Suprapubic skin (tissue), 4 donors: ENCODE data around the gene TSPOAP1. TPM values are rescaled to one million over a fixed set of nuclear protein-coding genes. Genes with fewer than 3 reads are reported as not detected.

Experiments
- DNase-seq, 2 donors: peaks; one replicate each; pipeline ENCODE4 v3.0.0-alpha.2; 2019; ENCODE audit warnings: low spot score in 2 of 2
- H3K27ac ChIP-seq: fragments of 200-600 bp; sonication (generic); one replicate; pipeline ENCODE4 v1.5.1; 2019
- H3K27me3 ChIP-seq: fragments of 200-600 bp; sonication (generic); one replicate; pipeline ENCODE4 v1.5.1; 2019
- H3K36me3 ChIP-seq: fragments of 200-600 bp; sonication (generic); one replicate; pipeline ENCODE4 v1.5.1; 2019
- H3K4me1 ChIP-seq: fragments of 200-600 bp; sonication (generic); one replicate; pipeline ENCODE4 v1.5.1; 2019
- H3K4me3 ChIP-seq: fragments of 200-600 bp; sonication (generic); one replicate; pipeline ENCODE4 v1.5.1; 2019; ENCODE audit warnings: mild to moderate bottlenecking
- H3K9me3 ChIP-seq: fragments of 200-600 bp; sonication (generic); one replicate; pipeline ENCODE4 v1.5.1; 2019
- EP300 ChIP-seq: sonication (generic); formaldehyde crosslinking; IDR thresholded peaks from one replicate; pipeline ENCODE4 v1.6.1; 2017; ENCODE audit warnings: antibody characterized with exemption
- POLR2A ChIP-seq, 2 donors: fragments of 450-650 bp; IDR thresholded peaks; one replicate each; pipeline ENCODE4 v1.6.1; 2017; ENCODE audit warnings: antibody characterized with exemption in 2 of 2, mild to moderate bottlenecking in 2 of 2, moderate library complexity in 2 of 2
- POLR2AphosphoS5 ChIP-seq, 3 donors: sonication (generic); formaldehyde crosslinking; IDR thresholded peaks; one replicate each; pipeline ENCODE4 v1.6.1; 2017; ENCODE audit warnings: antibody characterized with exemption in 3 of 3
- WGBS: methylation state at CpG from one replicate; pipeline ENCODE4 v1.1.5; 2018; 5-methylcytosine and 5-hydroxymethylcytosine counted together
- total RNA-seq, 4 donors: library from RNA; depleted of rRNA; stranded (reverse); fragments of >200 nt; gene quantifications; one replicate each; pipeline ENCODE4 v1.1.0, GENCODE V29; 2016
- TF ChIP-seq, protein P1 (sequence below), 2 donors: fragments of 200-600 bp in 1 of 2; fragments of 450-650 bp in 1 of 2; sonication (generic) in 1 of 2; IDR thresholded peaks; one replicate each; pipeline ENCODE4 v1.5.1; 2016 to 2019; ENCODE audit warnings: antibody characterized with exemption in 2 of 2, mild to moderate bottlenecking in 1 of 2, moderate library complexity in 1 of 2

Gene TSPOAP1
- total RNA-seq, 4 donors from 2014 or later: 6.8 to 26.9 (median 12.4) TPM

DNA sequence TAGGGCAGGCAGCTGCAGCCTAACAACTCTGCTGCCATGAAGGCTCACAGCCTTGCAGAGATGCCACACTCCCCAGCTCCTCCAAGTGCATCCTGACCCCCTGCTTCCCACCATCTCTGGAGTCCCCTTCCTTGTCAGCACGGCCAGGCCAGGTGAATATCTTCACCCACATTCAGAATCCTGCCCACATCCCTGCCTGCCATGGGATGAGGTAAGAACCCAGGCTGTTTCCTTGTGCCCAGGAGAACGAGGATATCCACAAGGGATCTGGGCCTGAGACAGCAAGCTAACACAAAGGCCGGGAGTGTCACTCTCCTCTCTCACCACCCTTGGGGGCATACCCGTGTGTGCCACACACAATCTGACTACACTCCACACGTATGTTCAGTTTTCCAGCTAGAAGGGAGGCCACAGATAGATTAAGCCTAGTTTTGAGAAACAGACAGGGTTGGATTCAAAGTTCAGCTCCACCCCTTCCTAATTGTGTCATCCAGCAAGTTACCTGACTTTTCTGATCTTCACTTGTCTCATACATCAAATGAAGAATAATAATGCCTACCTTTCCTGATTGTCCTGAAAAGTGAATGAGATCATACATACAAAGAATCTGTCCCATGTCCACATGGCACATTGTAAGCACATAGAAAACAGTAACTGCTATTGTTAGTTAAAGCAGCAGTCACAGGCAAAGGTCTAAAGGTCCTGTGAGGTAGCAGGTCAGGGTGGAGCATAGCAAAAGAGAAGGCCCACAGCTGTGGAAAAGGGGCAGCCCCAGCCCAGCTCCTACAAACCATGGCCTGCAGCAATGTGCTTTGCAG lies 40.8 kb upstream of the TSPOAP1 start:
- TF ChIP-seq EP300: no peak
- TF ChIP-seq, protein P1, sequence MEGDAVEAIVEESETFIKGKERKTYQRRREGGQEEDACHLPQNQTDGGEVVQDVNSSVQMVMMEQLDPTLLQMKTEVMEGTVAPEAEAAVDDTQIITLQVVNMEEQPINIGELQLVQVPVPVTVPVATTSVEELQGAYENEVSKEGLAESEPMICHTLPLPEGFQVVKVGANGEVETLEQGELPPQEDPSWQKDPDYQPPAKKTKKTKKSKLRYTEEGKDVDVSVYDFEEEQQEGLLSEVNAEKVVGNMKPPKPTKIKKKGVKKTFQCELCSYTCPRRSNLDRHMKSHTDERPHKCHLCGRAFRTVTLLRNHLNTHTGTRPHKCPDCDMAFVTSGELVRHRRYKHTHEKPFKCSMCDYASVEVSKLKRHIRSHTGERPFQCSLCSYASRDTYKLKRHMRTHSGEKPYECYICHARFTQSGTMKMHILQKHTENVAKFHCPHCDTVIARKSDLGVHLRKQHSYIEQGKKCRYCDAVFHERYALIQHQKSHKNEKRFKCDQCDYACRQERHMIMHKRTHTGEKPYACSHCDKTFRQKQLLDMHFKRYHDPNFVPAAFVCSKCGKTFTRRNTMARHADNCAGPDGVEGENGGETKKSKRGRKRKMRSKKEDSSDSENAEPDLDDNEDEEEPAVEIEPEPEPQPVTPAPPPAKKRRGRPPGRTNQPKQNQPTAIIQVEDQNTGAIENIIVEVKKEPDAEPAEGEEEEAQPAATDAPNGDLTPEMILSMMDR (IDR thresholded peaks at IDR 0.05): no peak
- TF ChIP-seq POLR2AphosphoS5 (IDR thresholded peaks at IDR 0.05): no peak
- no peak for TF ChIP-seq POLR2A (IDR thresholded peaks at IDR 0.05)
- Histone ChIP-seq H3K9me3 (no peaks in the 10 kb centered on the region), H3K4me1 (peaks cover 30% of the 10 kb centered on the region), H3K27me3 (no peaks in the 10 kb centered on the region), H3K27ac (peak overlapping the region; percentile 6), H3K36me3 (no peaks in the 10 kb centered on the region), H3K4me3 (no peak overlapping the region)
- 67% methylated on average over 5 of the region's 5 CpGs for WGBS
- DNase-seq: no peak

DNA sequence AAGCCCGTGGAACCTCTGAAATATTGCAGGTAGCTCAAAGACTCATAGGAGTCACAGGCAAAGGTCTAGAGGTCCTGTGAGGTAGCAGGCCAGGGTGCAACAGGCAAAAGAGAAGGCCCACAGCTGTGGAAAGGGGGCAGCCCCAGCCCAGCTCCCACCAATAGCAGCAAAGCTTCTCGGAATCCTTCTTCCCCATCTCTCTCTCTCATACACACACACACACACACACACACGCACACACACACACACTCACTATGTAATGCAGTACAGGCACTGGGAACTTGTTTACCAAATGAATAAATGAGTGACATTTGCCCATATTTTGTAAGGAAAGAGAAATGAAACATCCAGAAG lies 40.2 kb upstream of the TSPOAP1 start:
- DNase-seq: no peak
- Histone ChIP-seq H3K4me3 (no peak overlapping the region), H3K27me3 (no peaks in the 10 kb centered on the region), H3K9me3 (no peaks in the 10 kb centered on the region), H3K27ac (peak overlapping the region; percentile 6), H3K4me1 (peaks cover 36% of the 10 kb centered on the region), H3K36me3 (no peaks in the 10 kb centered on the region)
- TF ChIP-seq EP300 (no peak), POLR2AphosphoS5 (IDR thresholded peaks at IDR 0.05) (no peak), POLR2A (IDR thresholded peaks at IDR 0.05) (no peak)
- TF ChIP-seq, protein P1 (IDR thresholded peaks at IDR 0.05): no peak
- WGBS: 66% methylated on average over 3 of the region's 3 CpGs

DNA sequence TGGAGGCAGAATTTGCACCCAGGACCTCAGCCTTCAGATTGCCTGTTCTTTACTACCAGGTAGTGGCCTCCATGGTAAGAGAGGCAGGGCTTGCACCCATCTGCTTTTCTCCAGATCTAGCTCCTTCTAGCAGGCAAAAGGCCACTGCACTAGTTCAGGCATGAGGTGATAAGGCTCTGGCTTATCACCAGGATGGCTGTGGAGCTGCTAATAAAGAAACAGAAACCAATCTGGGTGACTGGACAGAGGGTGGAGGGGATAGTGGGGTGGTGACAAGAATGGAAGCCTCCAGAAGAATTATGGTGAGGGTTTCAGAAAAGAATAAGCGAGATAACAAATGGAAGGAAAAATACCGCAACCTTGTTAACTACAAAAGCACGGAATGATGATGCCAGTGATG lies 38.9 kb upstream of the TSPOAP1 start:
- WGBS: 88% methylated on average over 3 of the region's 3 CpGs
- peaks cover 42% of the 10 kb centered on the region for H3K4me1 ChIP-seq
- TF ChIP-seq EP300 (no peak), POLR2AphosphoS5 (IDR thresholded peaks at IDR 0.05) (no peak), POLR2A (IDR thresholded peaks at IDR 0.05) (no peak)
- TF ChIP-seq, protein P1 (IDR thresholded peaks at IDR 0.05): no peak
- no peak overlapping the region for H3K27ac ChIP-seq
- no peak for DNase-seq
- H3K4me3 ChIP-seq: no peak overlapping the region
- H3K9me3 ChIP-seq: no peaks in the 10 kb centered on the region
- no peaks in the 10 kb centered on the region for H3K36me3 ChIP-seq
- no peaks in the 10 kb centered on the region for H3K27me3 ChIP-seq

DNA sequence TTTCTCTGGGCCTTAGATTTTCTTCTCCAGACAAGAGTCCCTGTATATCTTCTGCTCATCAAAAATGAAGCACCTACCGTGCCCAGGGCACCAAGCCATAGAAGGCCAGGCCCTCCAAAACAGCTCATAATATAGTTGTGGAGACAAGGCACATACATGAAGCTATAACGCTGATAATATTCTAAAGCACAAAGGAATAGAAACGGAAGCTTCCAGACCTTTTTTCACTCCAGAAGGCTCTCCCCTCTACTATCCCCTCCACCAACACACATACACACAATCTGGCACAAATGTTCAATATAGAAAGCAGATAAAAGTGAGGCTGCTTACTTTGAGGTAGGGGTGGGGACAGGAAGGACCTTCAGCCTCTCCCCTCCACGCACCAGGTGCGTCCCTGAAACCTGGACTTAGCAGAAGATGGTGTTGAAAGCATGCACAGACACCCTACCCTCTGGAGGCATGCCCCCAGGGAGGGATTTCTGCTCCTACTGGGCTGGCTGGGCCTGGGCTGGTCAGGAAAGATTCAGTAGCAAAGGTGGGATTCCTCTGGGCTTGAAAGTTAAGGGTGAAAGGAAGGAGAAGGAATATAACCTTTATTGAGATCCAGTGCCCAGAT lies 37.5 kb upstream of the TSPOAP1 start:
- H3K4me3 ChIP-seq: no peak overlapping the region
- H3K27me3 ChIP-seq: no peaks in the 10 kb centered on the region
- TF ChIP-seq EP300: no peak
- TF ChIP-seq, protein P1 (IDR thresholded peaks at IDR 0.05): no peak
- TF ChIP-seq POLR2A (IDR thresholded peaks at IDR 0.05): no peak
- TF ChIP-seq POLR2AphosphoS5 (IDR thresholded peaks at IDR 0.05): no peak
- no peak for DNase-seq
- no peaks in the 10 kb centered on the region for H3K9me3 ChIP-seq
- H3K4me1 ChIP-seq: peaks cover 42% of the 10 kb centered on the region
- H3K27ac ChIP-seq: peak overlapping the region; percentile 49
- WGBS: 54% methylated on average over 5 of the region's 5 CpGs
- H3K36me3 ChIP-seq: no peaks in the 10 kb centered on the region

DNA sequence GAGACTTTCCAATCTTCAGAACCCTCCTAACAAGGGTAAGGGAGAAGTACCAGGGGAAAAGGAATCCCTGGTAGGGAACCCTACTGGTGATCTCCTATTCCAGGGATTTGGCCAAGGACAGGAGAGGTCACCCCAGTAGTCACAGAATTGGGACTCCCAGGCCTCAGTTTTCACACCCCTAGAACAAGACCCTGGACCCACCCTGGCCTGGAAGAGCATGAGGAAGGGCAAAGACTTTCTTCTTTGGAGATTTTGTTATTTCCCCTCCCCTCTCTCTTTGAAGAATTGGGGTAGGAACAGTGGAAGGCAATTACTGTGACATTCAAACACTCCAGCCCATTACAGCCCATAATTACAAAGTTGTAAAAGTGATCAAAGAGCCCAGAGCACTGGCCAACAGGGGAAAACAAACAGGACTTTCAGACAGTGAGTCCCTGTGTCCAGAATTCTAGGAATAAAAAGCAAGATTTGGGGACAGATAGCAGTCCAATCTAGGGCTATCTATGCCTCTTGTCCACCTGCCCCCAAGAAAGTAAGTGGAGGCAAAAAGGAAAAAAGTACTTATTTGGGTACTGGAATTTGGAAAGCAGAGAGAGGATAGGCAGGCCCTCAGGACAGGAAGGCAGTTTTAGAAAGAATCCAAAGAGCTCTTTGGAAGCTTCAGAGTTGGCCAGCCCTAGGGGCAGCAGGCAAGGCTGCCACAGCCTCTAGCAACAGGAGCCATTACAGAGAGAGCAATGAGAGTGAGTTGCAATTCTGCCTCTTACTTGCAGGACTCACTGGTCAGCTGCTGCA lies 36.8 kb upstream of the TSPOAP1 start:
- no peaks in the 10 kb centered on the region for H3K9me3 ChIP-seq
- H3K27ac ChIP-seq: peak overlapping the region; percentile 49
- no peak for DNase-seq
- no peak overlapping the region for H3K4me3 ChIP-seq
- H3K27me3 ChIP-seq: no peaks in the 10 kb centered on the region
- H3K4me1 ChIP-seq: peaks cover 42% of the 10 kb centered on the region
- no peak for TF ChIP-seq POLR2AphosphoS5 (IDR thresholded peaks at IDR 0.05)
- H3K36me3 ChIP-seq: peaks cover 2% of the 10 kb centered on the region
